ENCODE results near the gene CEP41. TPM values are rescaled to one million over a fixed set of nuclear protein-coding genes. Genes with fewer than 3 reads are reported as not detected.

The CEP41 gene
- polyA plus RNA-seq, 2 of the 4 experiments (the other 2 are of a cell fraction): 13.0 to 23.1 TPM

DNA sequence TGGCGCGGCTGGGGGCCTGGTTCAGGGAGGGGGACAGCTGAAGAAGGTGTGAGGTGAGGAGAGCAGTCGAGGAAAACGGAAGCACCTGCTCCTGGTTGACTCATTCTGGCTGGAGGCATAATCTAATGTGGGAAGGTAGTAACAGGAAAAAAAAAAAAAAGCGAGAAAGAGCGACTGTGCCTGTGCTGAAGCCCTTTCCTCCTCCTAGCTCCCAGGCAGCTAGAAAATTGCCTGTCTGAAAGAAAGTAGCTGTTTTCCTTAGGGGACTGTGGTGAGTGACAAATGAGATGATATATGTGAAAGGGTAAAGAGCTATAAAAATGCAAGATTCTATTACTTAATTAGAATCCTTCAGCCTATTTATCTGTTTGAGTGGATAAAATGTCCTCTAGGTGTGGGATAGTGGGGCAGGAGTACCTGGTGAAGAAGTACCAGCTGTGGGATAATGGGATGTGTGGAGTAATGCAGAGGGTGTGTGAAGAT, 46.2 kb upstream of the CEP41 start:
- peak overlapping the region; percentile 88 for H3K4me2 ChIP-seq
- peak overlapping the region; percentile 76 to 90; a peak in 5 of 6 replicates for H3K27ac ChIP-seq
- no peaks in the 10 kb centered on the region for H3K9me3 ChIP-seq
- H3K4me3 ChIP-seq: peak overlapping the region; percentile 54
- no peaks in the 10 kb centered on the region for H3K4me1 ChIP-seq
- POLR2A ChIA-PET: interaction anchor here (0.6 to 0.8 kb wide), 2 partner anchors 117 to 281 kb away, joined by 4 to 7 read pairs; partner anchors contain the start of gene TMEM209
- CTCF ChIA-PET: interaction anchor here (0.6 to 3.0 kb wide), 8 partner anchors 10 to 416 kb away, joined by 4 to 9 read pairs (median 4); partner anchors contain the start of gene KLHDC10
- no peak for DNase-seq (ENCODE audit: low read depth in 1 of 2, low spot score in 1 of 2)
- no peak for ATAC-seq
- TF ChIP-seq HOXB5 (CRISPR knock-in tag; IDR thresholded peaks at IDR 0.05): no peak
- no peak for FAIRE-seq
- WGBS (ENCODE audit: missing lambda C conversion rate): 27% methylated on average over 6 of the region's 6 CpGs

DNA sequence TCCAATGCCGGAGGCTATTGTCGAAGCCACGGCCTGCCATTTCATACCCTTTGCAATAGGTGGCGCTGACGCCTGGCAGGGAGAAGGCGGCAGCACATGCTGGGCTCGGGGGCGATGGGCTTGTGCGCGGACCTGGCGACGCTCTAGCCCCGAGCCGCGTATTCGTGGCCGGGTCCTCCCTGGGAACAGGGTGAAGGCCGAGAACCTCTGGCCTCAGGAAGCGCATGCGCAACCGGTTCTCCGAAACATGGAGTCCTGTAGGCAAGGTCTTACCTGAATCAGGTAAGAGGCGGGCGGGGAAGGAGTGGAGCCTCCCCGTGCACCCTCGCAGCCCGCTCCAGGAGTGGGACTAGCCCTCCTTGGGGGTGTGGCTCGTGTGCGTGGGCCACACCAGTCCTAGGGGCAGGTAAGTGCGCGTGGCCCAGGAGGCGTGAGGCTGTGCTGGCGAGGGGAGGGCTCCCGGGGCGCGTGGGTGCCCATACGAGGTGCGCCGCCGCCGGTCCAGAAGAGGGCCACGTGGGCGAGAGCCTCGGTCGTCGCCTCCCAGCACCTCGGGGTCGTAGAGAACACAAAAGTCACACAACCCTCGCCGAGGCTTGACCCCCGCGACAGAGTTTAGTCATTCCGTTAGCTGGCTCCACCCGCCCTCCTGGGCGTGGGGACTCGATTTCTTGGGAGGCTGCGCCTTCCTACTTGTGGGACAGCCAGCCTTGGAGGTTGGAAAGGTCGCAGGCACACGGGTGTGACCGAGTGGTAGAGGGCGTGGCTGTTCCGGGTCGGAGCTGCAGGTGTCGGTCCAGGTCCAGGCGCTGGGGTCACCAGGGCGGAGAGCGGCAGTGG, 45.5 kb upstream of the CEP41 start:
- 2% methylated on average over 32 of the region's 67 CpGs for WGBS (ENCODE audit: missing lambda C conversion rate)
- POLR2A ChIA-PET: interaction anchor here (0.8 kb wide), 1 partner anchor 281 kb away, joined by 4 read pairs; the partner anchor contains the start of gene TMEM209
- CTCF ChIA-PET: interaction anchor here (0.6 to 3.0 kb wide), 5 partner anchors 9 to 415 kb away, joined by 4 to 9 read pairs (median 4); partner anchors contain the start of gene KLHDC10
- H3K9me3 ChIP-seq: no peaks in the 10 kb centered on the region
- no peaks in the 10 kb centered on the region for H3K4me1 ChIP-seq
- DNase-seq (ENCODE audit: low read depth in 1 of 2, low spot score in 1 of 2): peak; percentile 91 to 95
- H3K4me2 ChIP-seq: peak overlapping the region; percentile 88
- peak overlapping the region; percentile 54 for H3K4me3 ChIP-seq
- H3K27ac ChIP-seq: peak overlapping the region; percentile 76 to 90
- peak; percentile 95 to 97 for ATAC-seq
- FAIRE-seq: no peak
- TF ChIP-seq MAZ (IDR thresholded peaks at IDR 0.05; ENCODE audit: borderline replicate concordance, low read depth, low read length): no peak
- TF ChIP-seq POLR2A (IDR thresholded peaks at IDR 0.05; ENCODE audit: low read length): peak; percentile 67
- TF ChIP-seq MAFK (IDR thresholded peaks at IDR 0.05; ENCODE audit: partially characterized antibody): no peak
- TF ChIP-seq MYC (IDR thresholded peaks at IDR 0.05; ENCODE audit: borderline replicate concordance, low read length): peak; percentile 73; the same call in 1 of the 2 replicates
- TF ChIP-seq, protein P1, sequence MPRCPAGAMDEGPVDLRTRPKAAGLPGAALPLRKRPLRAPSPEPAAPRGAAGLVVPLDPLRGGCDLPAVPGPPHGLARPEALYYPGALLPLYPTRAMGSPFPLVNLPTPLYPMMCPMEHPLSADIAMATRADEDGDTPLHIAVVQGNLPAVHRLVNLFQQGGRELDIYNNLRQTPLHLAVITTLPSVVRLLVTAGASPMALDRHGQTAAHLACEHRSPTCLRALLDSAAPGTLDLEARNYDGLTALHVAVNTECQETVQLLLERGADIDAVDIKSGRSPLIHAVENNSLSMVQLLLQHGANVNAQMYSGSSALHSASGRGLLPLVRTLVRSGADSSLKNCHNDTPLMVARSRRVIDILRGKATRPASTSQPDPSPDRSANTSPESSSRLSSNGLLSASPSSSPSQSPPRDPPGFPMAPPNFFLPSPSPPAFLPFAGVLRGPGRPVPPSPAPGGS (IDR thresholded peaks at IDR 0.05): no peak
- peak; percentile 59 to 62; a peak in 4 of 5 replicates for TF ChIP-seq RAD21 (conservative IDR thresholded peaks at IDR 0.05 in 1 of 2, IDR thresholded peaks at IDR 0.05 in 1 of 2)
- no peak for TF ChIP-seq RARB (CRISPR knock-in tag; IDR thresholded peaks at IDR 0.05)
- TF ChIP-seq, protein P2, sequence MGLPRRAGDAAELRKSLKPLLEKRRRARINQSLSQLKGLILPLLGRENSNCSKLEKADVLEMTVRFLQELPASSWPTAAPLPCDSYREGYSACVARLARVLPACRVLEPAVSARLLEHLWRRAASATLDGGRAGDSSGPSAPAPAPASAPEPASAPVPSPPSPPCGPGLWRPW (IDR thresholded peaks at IDR 0.05): no peak
- no peak for TF ChIP-seq ESRRA (IDR thresholded peaks at IDR 0.05; ENCODE audit: borderline replicate concordance, low read length)
- TF ChIP-seq HOXA7 (CRISPR knock-in tag; IDR thresholded peaks at IDR 0.05): no peak
- no peak for TF ChIP-seq HOXB5 (CRISPR knock-in tag; IDR thresholded peaks at IDR 0.05)
- no peak for TF ChIP-seq CBX2 (IDR thresholded peaks at IDR 0.05; ENCODE audit: borderline replicate concordance, low read depth)
- TF ChIP-seq, protein P3, sequence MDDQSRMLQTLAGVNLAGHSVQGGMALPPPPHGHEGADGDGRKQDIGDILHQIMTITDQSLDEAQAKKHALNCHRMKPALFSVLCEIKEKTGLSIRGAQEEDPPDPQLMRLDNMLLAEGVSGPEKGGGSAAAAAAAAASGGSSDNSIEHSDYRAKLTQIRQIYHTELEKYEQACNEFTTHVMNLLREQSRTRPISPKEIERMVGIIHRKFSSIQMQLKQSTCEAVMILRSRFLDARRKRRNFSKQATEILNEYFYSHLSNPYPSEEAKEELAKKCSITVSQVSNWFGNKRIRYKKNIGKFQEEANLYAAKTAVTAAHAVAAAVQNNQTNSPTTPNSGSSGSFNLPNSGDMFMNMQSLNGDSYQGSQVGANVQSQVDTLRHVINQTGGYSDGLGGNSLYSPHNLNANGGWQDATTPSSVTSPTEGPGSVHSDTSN (IDR thresholded peaks at IDR 0.05): 0 out of 2 replicates have a peak, but pooled peaks have one; percentile 24
- TF ChIP-seq, protein P4, sequence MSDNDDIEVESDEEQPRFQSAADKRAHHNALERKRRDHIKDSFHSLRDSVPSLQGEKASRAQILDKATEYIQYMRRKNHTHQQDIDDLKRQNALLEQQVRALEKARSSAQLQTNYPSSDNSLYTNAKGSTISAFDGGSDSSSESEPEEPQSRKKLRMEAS (IDR thresholded peaks at IDR 0.05): peak; percentile 99
- TF ChIP-seq CBX8 (IDR thresholded peaks at IDR 0.05): no peak
- TF ChIP-seq GATA3 (IDR thresholded peaks at IDR 0.05; ENCODE audit: borderline replicate concordance): peak; percentile 38; the same call in 1 of the 2 replicates
- TF ChIP-seq, protein P5, sequence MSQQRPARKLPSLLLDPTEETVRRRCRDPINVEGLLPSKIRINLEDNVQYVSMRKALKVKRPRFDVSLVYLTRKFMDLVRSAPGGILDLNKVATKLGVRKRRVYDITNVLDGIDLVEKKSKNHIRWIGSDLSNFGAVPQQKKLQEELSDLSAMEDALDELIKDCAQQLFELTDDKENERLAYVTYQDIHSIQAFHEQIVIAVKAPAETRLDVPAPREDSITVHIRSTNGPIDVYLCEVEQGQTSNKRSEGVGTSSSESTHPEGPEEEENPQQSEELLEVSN (IDR thresholded peaks at IDR 0.05; ENCODE audit: borderline replicate concordance, low read depth): peak; percentile 97
- no peak for TF ChIP-seq ZSCAN20 (CRISPR knock-in tag; IDR thresholded peaks at IDR 0.05)
- no peak for TF ChIP-seq CHD2 (IDR thresholded peaks at IDR 0.05; ENCODE audit: low read length, partially characterized antibody)
- TF ChIP-seq KDM5A (IDR thresholded peaks at IDR 0.05): no peak
- TF ChIP-seq RNF2 (IDR thresholded peaks at IDR 0.05; ENCODE audit: borderline replicate concordance, low read depth): peak; percentile 53; the same call in 1 of the 2 replicates
- TF ChIP-seq, protein P6, sequence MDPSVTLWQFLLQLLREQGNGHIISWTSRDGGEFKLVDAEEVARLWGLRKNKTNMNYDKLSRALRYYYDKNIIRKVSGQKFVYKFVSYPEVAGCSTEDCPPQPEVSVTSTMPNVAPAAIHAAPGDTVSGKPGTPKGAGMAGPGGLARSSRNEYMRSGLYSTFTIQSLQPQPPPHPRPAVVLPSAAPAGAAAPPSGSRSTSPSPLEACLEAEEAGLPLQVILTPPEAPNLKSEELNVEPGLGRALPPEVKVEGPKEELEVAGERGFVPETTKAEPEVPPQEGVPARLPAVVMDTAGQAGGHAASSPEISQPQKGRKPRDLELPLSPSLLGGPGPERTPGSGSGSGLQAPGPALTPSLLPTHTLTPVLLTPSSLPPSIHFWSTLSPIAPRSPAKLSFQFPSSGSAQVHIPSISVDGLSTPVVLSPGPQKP (IDR thresholded peaks at IDR 0.05; ENCODE audit: low read depth, low read length): no peak
- no peak for TF ChIP-seq CHD4 (IDR thresholded peaks at IDR 0.05; ENCODE audit: borderline replicate concordance)
- TF ChIP-seq, protein P7, sequence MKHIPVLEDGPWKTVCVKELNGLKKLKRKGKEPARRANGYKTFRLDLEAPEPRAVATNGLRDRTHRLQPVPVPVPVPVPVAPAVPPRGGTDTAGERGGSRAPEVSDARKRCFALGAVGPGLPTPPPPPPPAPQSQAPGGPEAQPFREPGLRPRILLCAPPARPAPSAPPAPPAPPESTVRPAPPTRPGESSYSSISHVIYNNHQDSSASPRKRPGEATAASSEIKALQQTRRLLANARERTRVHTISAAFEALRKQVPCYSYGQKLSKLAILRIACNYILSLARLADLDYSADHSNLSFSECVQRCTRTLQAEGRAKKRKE (CRISPR knock-in tag; IDR thresholded peaks at IDR 0.05; ENCODE audit: low read depth): 0 out of 2 replicates have a peak, but pooled peaks have one; percentile 7
- TF ChIP-seq SMC3 (IDR thresholded peaks at IDR 0.05): peak; percentile 71
- TF ChIP-seq, protein P8, sequence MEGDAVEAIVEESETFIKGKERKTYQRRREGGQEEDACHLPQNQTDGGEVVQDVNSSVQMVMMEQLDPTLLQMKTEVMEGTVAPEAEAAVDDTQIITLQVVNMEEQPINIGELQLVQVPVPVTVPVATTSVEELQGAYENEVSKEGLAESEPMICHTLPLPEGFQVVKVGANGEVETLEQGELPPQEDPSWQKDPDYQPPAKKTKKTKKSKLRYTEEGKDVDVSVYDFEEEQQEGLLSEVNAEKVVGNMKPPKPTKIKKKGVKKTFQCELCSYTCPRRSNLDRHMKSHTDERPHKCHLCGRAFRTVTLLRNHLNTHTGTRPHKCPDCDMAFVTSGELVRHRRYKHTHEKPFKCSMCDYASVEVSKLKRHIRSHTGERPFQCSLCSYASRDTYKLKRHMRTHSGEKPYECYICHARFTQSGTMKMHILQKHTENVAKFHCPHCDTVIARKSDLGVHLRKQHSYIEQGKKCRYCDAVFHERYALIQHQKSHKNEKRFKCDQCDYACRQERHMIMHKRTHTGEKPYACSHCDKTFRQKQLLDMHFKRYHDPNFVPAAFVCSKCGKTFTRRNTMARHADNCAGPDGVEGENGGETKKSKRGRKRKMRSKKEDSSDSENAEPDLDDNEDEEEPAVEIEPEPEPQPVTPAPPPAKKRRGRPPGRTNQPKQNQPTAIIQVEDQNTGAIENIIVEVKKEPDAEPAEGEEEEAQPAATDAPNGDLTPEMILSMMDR (IDR thresholded peaks at IDR 0.05): peak; percentile 85
- TF ChIP-seq TFCP2L1 (CRISPR knock-in tag; IDR thresholded peaks at IDR 0.05): no peak
- TF ChIP-seq RFX5 (IDR thresholded peaks at IDR 0.05): no peak
